HepG2 (cell line): ENCODE results near the gene LIPE. TPM values are rescaled to one million over a fixed set of nuclear protein-coding genes. Genes with fewer than 3 reads are reported as not detected.
A peak's percentile ranks its signal among the peaks of the same experiment; 100 is the strongest.
"Not testable (repeated sequence)": the region's sequence is repeated elsewhere in the genome, so short reads cannot be mapped to it uniquely, and the experiment has no call there.

Experiments
- ATAC-seq: fragments of 200-7000 bp; cut with Tn5 transposase; 3 replicates; pipeline ENCODE4 v1.9.1; 2020; ENCODE audit warnings: mild to moderate bottlenecking, moderate library complexity
- BruUV-seq: library from RNA; stranded (reverse); fragments of 400-500 nt; replicated peaks from 2 replicates; lab custom pipeline; 2021; lab: Mats Ljungman, UMichigan
- CTCF ChIA-PET: fragments of 300-600 bp; formaldehyde crosslinking; extraction: SDS; loops from one replicate; lab custom pipeline; 2021; ENCODE audit warnings: low total read pairs, inconsistent platforms, low intra/inter-chr PET ratio; lab: Yijun Ruan, JAX
- POLR2A ChIA-PET: fragments of 350-600 bp; sonication (Branson Sonifier 250); formaldehyde crosslinking; loops from one replicate; lab custom pipeline; 2020; ENCODE audit warnings: antibody characterized with exemption, inconsistent platforms; lab: Yijun Ruan, JAX
- DNase-seq: peaks from one replicate; pipeline ENCODE4 v3.0.0-alpha.2; 2015; ENCODE audit warnings: low spot score
- FAIRE-seq: peaks from 3 replicates; lab custom pipeline; 2011; peaks lifted over from hg19 to GRCh38; lab: Jason Lieb, UNC
- H2AFZ ChIP-seq: one replicate; pipeline ENCODE4 v1.6.1; 2011; ENCODE audit warnings: low read length, inconsistent platforms
- H3K27ac ChIP-seq: fragments of 300-600 bp; 3 replicates; pipeline ENCODE4 v1.8.0; 2011; ENCODE audit warnings: mixed run types, mild to moderate bottlenecking, mixed read lengths, low read length, inconsistent platforms; ENCODE audit not compliant: insufficient read depth; ENCODE audit errors: extremely low read length
- H3K27me3 ChIP-seq, 2 experiments: fragments of 200-600 bp in 1 of 2; 2 replicates in 1 of 2; 3 replicates in 1 of 2; pipeline versions ENCODE4 v1.6.0 to v1.8.0; 2011; ENCODE audit warnings: low read length in 2 of 2, mild to moderate bottlenecking in 2 of 2, moderate library complexity in 2 of 2, inconsistent platforms in 1 of 2; ENCODE audit not compliant: insufficient read depth in 2 of 2, control insufficient read depth in 1 of 2
- H3K36me3 ChIP-seq, 2 experiments: fragments of 200-600 bp in 1 of 2; replicated peaks in 1 of 2; 2 replicates in 1 of 2; 3 replicates in 1 of 2; pipeline versions ENCODE4 v1.5.1 to v1.8.0; 2011; ENCODE audit warnings: low read length in 2 of 2, inconsistent platforms in 1 of 2; ENCODE audit not compliant: insufficient read depth in 2 of 2, control insufficient read depth in 1 of 2
- H3K4me1 ChIP-seq: 2 replicates; pipeline ENCODE4 v1.5.1; 2012; ENCODE audit warnings: low read length, inconsistent platforms; ENCODE audit not compliant: insufficient read depth
- H3K4me2 ChIP-seq: 2 replicates; pipeline ENCODE4 v1.6.0; 2011; ENCODE audit warnings: low read depth, low read length, inconsistent platforms
- H3K4me3 ChIP-seq, 3 experiments: fragments of 200-600 bp in 1 of 3; sonication (generic), shearing (Covaris generic) in 1 of 3; replicated peaks in 1 of 3; 2 replicates each; pipeline ENCODE4 v1.5.1; 2011 to 2016; ENCODE audit warnings: low read length in 3 of 3, inconsistent platforms in 2 of 3, low read depth in 2 of 3, mild to moderate bottlenecking in 2 of 3, control low read depth in 1 of 3, mixed read lengths in 1 of 3; ENCODE audit not compliant: insufficient read depth in 1 of 3
- H3K79me2 ChIP-seq: one replicate; pipeline ENCODE4 v1.6.1; 2011; ENCODE audit warnings: low read length, inconsistent platforms; ENCODE audit not compliant: insufficient read depth
- H3K9ac ChIP-seq: 2 replicates; pipeline ENCODE4 v1.6.0; 2011; ENCODE audit warnings: mild to moderate bottlenecking, low read depth, low read length, inconsistent platforms; ENCODE audit not compliant: insufficient read depth
- H3K9me3 ChIP-seq: 2 replicates; pipeline ENCODE4 v1.5.1; 2012; ENCODE audit warnings: mild to moderate bottlenecking, low read length
- H4K20me1 ChIP-seq: 2 replicates; pipeline ENCODE4 v1.6.0; 2011; ENCODE audit warnings: inconsistent platforms, mild to moderate bottlenecking, low read length, moderate library complexity; ENCODE audit not compliant: insufficient read depth
- CREB1 ChIP-seq, 2 experiments: fragments of 450-650 bp in 1 of 2; IDR thresholded peaks; 2 replicates each; pipeline ENCODE4 v1.6.1; 2016 to 2017; ENCODE audit warnings: control low read depth in 1 of 2, mild to moderate bottlenecking in 1 of 2, missing compliant biosample characterization in 1 of 2, missing genetic modification characterization in 1 of 2
- HNF1B ChIP-seq: sonication (generic); formaldehyde crosslinking; IDR thresholded peaks from 2 replicates; pipeline ENCODE4 v1.5.1; 2020; ENCODE audit warnings: mild to moderate bottlenecking, moderate library complexity, missing genetic modification reagents
- HNF4A ChIP-seq: sonication (generic); formaldehyde crosslinking; IDR thresholded peaks from 2 replicates; pipeline ENCODE4 v1.4.0; 2020; ENCODE audit warnings: missing genetic modification reagents
- HOXA3 ChIP-seq: sonication (generic); formaldehyde crosslinking; IDR thresholded peaks from 2 replicates; pipeline ENCODE4 v1.5.0; 2020; ENCODE audit warnings: missing genetic modification reagents
- MXD3 ChIP-seq: IDR thresholded peaks from 2 replicates; pipeline ENCODE4 v1.6.1; 2016; ENCODE audit warnings: mild to moderate bottlenecking, missing biosample characterization, missing genetic modification reagents
- SOX13 ChIP-seq, 3 experiments: fragments of 450-650 bp in 1 of 3; sonication (generic) in 1 of 3; formaldehyde crosslinking in 1 of 3; IDR thresholded peaks in 2 of 3; conservative IDR thresholded peaks in 1 of 3; 2 replicates each; pipeline versions ENCODE4 v1.5.0 to v1.6.1; 2016 to 2020; ENCODE audit warnings: antibody characterized with exemption in 1 of 3, mild to moderate bottlenecking in 1 of 3, missing compliant biosample characterization in 1 of 3, missing genetic modification reagents in 1 of 3, moderate library complexity in 1 of 3
- SOX5 ChIP-seq: IDR thresholded peaks from 2 replicates; pipeline ENCODE4 v1.6.1; 2016; ENCODE audit warnings: borderline replicate concordance
- ZBTB49 ChIP-seq: sonication (generic); formaldehyde crosslinking; IDR thresholded peaks from 2 replicates; pipeline ENCODE4 v1.4.0; 2020; ENCODE audit warnings: missing genetic modification reagents, borderline replicate concordance
- ZFP36 ChIP-seq: fragments of 150-350 bp; IDR thresholded peaks from 2 replicates; pipeline ENCODE4 v1.6.1; 2018; ENCODE audit warnings: borderline replicate concordance, low read length, low read depth; ENCODE audit not compliant: partially characterized antibody
- ZNF230 ChIP-seq: sonication (generic); formaldehyde crosslinking; IDR thresholded peaks from 2 replicates; pipeline ENCODE4 v1.4.0; 2020; ENCODE audit warnings: mild to moderate bottlenecking, missing genetic modification reagents
- ZNF34 ChIP-seq: sonication (generic); formaldehyde crosslinking; IDR thresholded peaks from 2 replicates; pipeline ENCODE4 v1.4.0; 2020; ENCODE audit warnings: mild to moderate bottlenecking, missing genetic modification reagents, borderline replicate concordance
- ZNF362 ChIP-seq: sonication (generic); formaldehyde crosslinking; IDR thresholded peaks from 2 replicates; pipeline ENCODE4 v1.4.0; 2020; ENCODE audit warnings: missing genetic modification reagents, mild to moderate bottlenecking, borderline replicate concordance
- ZNF572 ChIP-seq: sonication (generic); formaldehyde crosslinking; IDR thresholded peaks from 2 replicates; pipeline ENCODE4 v1.5.1; 2020; ENCODE audit warnings: mild to moderate bottlenecking, missing genetic modification reagents
- WGBS: methylation state at CpG from one replicate; pipeline ENCODE4 v1.1.6; 2017; ENCODE audit warnings: low lambda C conversion rate; 5-methylcytosine and 5-hydroxymethylcytosine counted together
- in situ Hi-C: cut with HindIII; loops from 2 replicates; pipeline ENCODE4 v1.10.0; 2017; ENCODE audit warnings: low pct_unique_long_range_greater_than_20kb; ENCODE audit not compliant: extremely low pct_ligation_motif_present
- intact Hi-C: fragments of 100-400 bp; cut with micrococcal nuclease; formaldehyde crosslinking; loops from one replicate; pipeline ENCODE4 v1.10.0; 2022; ENCODE audit not compliant: unreplicated experiment
- polyA plus RNA-seq, 8 experiments: library from polyadenylated mRNA; depleted of rRNA in 3 of 8; stranded (reverse) in 7 of 8; unstranded in 1 of 8; fragments of >200 nt; fragmentation: Illumina TruSeq in 4 of 8; extraction: Trizol in 4 of 8; gene quantifications; 2 replicates each; pipeline versions ENCODE4 v1.2.1 to v1.2.3, GENCODE V29; 2011 to 2016; ENCODE audit warnings: low read depth in 4 of 8, missing spikeins in 1 of 8, mixed read lengths in 1 of 8; ENCODE audit not compliant: insufficient read depth in 1 of 8
- total RNA-seq, 5 experiments: library from RNA; depleted of rRNA; stranded (reverse); fragments of >200 nt; fragmentation: Illumina TruSeq; extraction: Trizol; gene quantifications; 2 replicates each; pipeline ENCODE4 v1.2.3, GENCODE V29; 2016; ENCODE audit warnings: low read depth in 1 of 5

LIPE gene
- total and polyA plus RNA-seq, 2 of the 13 experiments (the other 11 are each of a cell fraction or from before 2014, with no cell fraction given) = not detected

- no peak for TF ChIP-seq ZBTB49
- TF ChIP-seq ZNF572 (CRISPR knock-in tag) = no peak
- peak; percentile 63; the same call in 1 of the 2 replicates for TF ChIP-seq SOX5 (CRISPR knock-in tag)
- peak; percentile 10 for TF ChIP-seq HNF4A
- no peak for TF ChIP-seq ZNF230 (CRISPR knock-in tag)
- peak; percentile 25; the same call in 1 of the 2 replicates for TF ChIP-seq HOXA3 (CRISPR knock-in tag)
- no peak for TF ChIP-seq SOX13 (IDR thresholded peaks at IDR 0.05)
- peak in 1 of 2 experiments; percentile 83; a peak in 2 of 4 replicates for TF ChIP-seq SOX13 (CRISPR knock-in tag; conservative IDR thresholded peaks at IDR 0.05 in 1 of 2, IDR thresholded peaks at IDR 0.05 in 1 of 2)
- TF ChIP-seq ZFP36 = no peak
- no peak for TF ChIP-seq MXD3 (CRISPR knock-in tag)
These were observed 34.6 kb upstream of the LIPE start (continued) for GRCh38 chr19:42461700-42462324.

GRCh38 chr19:42461231-42461630 lies 34.0 kb upstream of the LIPE start:
- peak overlapping the region; percentile 69 for H3K27ac ChIP-seq
- H2AFZ ChIP-seq; in situ Hi-C loops; FAIRE-seq; ATAC-seq; BruUV-seq; H3K9me3 ChIP-seq; DNase-seq; H3K4me3 ChIP-seq; H4K20me1 ChIP-seq; H3K27me3 ChIP-seq; H3K36me3 ChIP-seq; H3K9ac ChIP-seq; H3K79me2 ChIP-seq; TF ChIP-seq CREB1 (IDR thresholded peaks at IDR 0.05): not testable (repeated sequence)
- 0 out of 2 replicates have a peak, but pooled peaks have one; percentile 14 for TF ChIP-seq ZNF34
- peak; percentile 63; the same call in 1 of the 2 replicates for TF ChIP-seq ZNF362 (CRISPR knock-in tag)
- 0 out of 2 replicates have a peak, but pooled peaks have one; percentile 1 for TF ChIP-seq HOXA3 (CRISPR knock-in tag)
- TF ChIP-seq HNF1B = 0 out of 2 replicates have a peak, but pooled peaks have one; percentile 22
- TF ChIP-seq CREB1 (CRISPR knock-in tag; IDR thresholded peaks at IDR 0.05) = 0 out of 2 replicates have a peak, but pooled peaks have one; percentile 21
- peak overlapping the region; percentile 59 for H3K4me2 ChIP-seq
- POLR2A ChIA-PET = interaction anchor here (1.2 to 1.6 kb wide), 3 partner anchors 11 to 67 kb away, joined by 3 to 9 read pairs (median 6); partner anchors contain the start of gene CEACAM1
- H3K4me1 ChIP-seq = peaks cover 57% of the 10 kb centered on the region
- CTCF ChIA-PET = interaction anchor here (1.6 kb wide), 1 partner anchor 68 kb away, joined by 4 read pairs; no protein-coding TSS in a partner anchor
- WGBS = 64% methylated on average over 8 of the region's 8 CpGs
- intact Hi-C loops = loop anchor here (2.0 to 5.0 kb wide), 2 partner anchors 20 to 36 kb away; no protein-coding TSS in a partner anchor
